ENCODE data around the gene OPTC.

Gene OPTC

GRCh38 chr1:203464226-203464625 lies 29.7 kb upstream of the OPTC start:
- Histone ChIP-seq H3K36me3 (ENCODE audit: low read length) (no peaks in the 10 kb centered on the region), H3F3A (ENCODE audit: insufficient read depth) (peaks cover 28% of the 10 kb centered on the region), H3K79me2 (ENCODE audit: insufficient read depth, low read length) (no peaks in the 10 kb centered on the region), H3K4me3 (ENCODE audit: insufficient read depth, low read length, poor library complexity, severe bottlenecking) (no peak overlapping the region), H3K9me2 (replicated peaks; ENCODE audit: insufficient read depth, low read length) (no peaks in the 10 kb centered on the region), H2AFZ (ENCODE audit: low read depth, low read length, severe bottlenecking) (no peak overlapping the region), H3K27ac (ENCODE audit: low read depth, low read length) (no peak overlapping the region), H3K9ac (ENCODE audit: low read length) (no peak overlapping the region), H3K9me3 (ENCODE audit: insufficient read depth, low read length) (no peaks in the 10 kb centered on the region), H3K27me3 (ENCODE audit: low read length) (no peaks in the 10 kb centered on the region), H4K20me1 (ENCODE audit: low read depth, low read length) (no peaks in the 10 kb centered on the region), H3K4me2 (ENCODE audit: low read depth, low read length, poor library complexity, severe bottlenecking) (no peak overlapping the region)
- TF ChIP-seq CTCF (IDR thresholded peaks at IDR 0.05; ENCODE audit: insufficient read depth, low read length, poor library complexity, severe bottlenecking) = no peak
- TF ChIP-seq EZH2phosphoT487 (conservative IDR thresholded peaks at IDR 0.05; ENCODE audit: low read length) = no peak

- Histone ChIP-seq H3K27me3 (ENCODE audit: low read length) (no peaks in the 10 kb centered on the region), H3K36me3 (ENCODE audit: low read length) (no peaks in the 10 kb centered on the region), H3K79me2 (ENCODE audit: insufficient read depth, low read length) (no peaks in the 10 kb centered on the region), H3K9me2 (replicated peaks; ENCODE audit: insufficient read depth, low read length) (no peaks in the 10 kb centered on the region), H3K9me3 (ENCODE audit: insufficient read depth, low read length) (no peaks in the 10 kb centered on the region), H3K4me3 (ENCODE audit: insufficient read depth, low read length, poor library complexity, severe bottlenecking) (no peak overlapping the region), H2AFZ (ENCODE audit: low read depth, low read length, severe bottlenecking) (no peak overlapping the region), H3K4me2 (ENCODE audit: low read depth, low read length, poor library complexity, severe bottlenecking) (no peak overlapping the region), H3K27ac (ENCODE audit: low read depth, low read length) (no peak overlapping the region), H4K20me1 (ENCODE audit: low read depth, low read length) (no peaks in the 10 kb centered on the region), H3F3A (ENCODE audit: insufficient read depth) (peaks cover 23% of the 10 kb centered on the region), H3K9ac (ENCODE audit: low read length) (no peak overlapping the region)
- TF ChIP-seq CTCF (IDR thresholded peaks at IDR 0.05; ENCODE audit: insufficient read depth, low read length, poor library complexity, severe bottlenecking) = no peak
- TF ChIP-seq EZH2phosphoT487 (conservative IDR thresholded peaks at IDR 0.05; ENCODE audit: low read length) = no peak
These were observed 29.2 kb upstream of the OPTC start for GRCh38 chr1:203464743-203465142.

- no peak overlapping the region for H3K9ac ChIP-seq (ENCODE audit: low read length)
- TF ChIP-seq CTCF (IDR thresholded peaks at IDR 0.05; ENCODE audit: insufficient read depth, low read length, poor library complexity, severe bottlenecking) (no peak), EZH2phosphoT487 (conservative IDR thresholded peaks at IDR 0.05; ENCODE audit: low read length) (no peak)
- no peak overlapping the region for H3K4me3 ChIP-seq (ENCODE audit: insufficient read depth, low read length, poor library complexity, severe bottlenecking)
- H3K4me2 ChIP-seq (ENCODE audit: low read depth, low read length, poor library complexity, severe bottlenecking) = no peak overlapping the region
- H4K20me1 ChIP-seq (ENCODE audit: low read depth, low read length) = no peaks in the 10 kb centered on the region
- H3K27me3 ChIP-seq (ENCODE audit: low read length) = no peaks in the 10 kb centered on the region
- peaks cover 18% of the 10 kb centered on the region for H3F3A ChIP-seq (ENCODE audit: insufficient read depth)
- no peak overlapping the region for H3K27ac ChIP-seq (ENCODE audit: low read depth, low read length)
- H3K79me2 ChIP-seq (ENCODE audit: insufficient read depth, low read length) = no peaks in the 10 kb centered on the region
- no peaks in the 10 kb centered on the region for H3K36me3 ChIP-seq (ENCODE audit: low read length)
- no peaks in the 10 kb centered on the region for H3K9me3 ChIP-seq (ENCODE audit: insufficient read depth, low read length)
- H3K9me2 ChIP-seq (replicated peaks; ENCODE audit: insufficient read depth, low read length) = no peaks in the 10 kb centered on the region
- no peak overlapping the region for H2AFZ ChIP-seq (ENCODE audit: low read depth, low read length, severe bottlenecking)
These were observed 28.7 kb upstream of the OPTC start for GRCh38 chr1:203465146-203465798.

Data from SU-DHL-6 (cell line).